B cell (primary cell): ENCODE measurements around the gene IKZF3. TPM values are rescaled to one million over a fixed set of nuclear protein-coding genes. Genes with fewer than 3 reads are reported as not detected.

ENCODE experiments used
- ATAC-seq: fragments of 200-7000 bp; cut with Tn5 transposase; one replicate; pipeline ENCODE4 v1.10.0; 2021; ENCODE audit warnings: low read depth, mild to moderate bottlenecking, moderate number of reproducible peaks, moderate library complexity
- CTCF ChIA-PET: fragments of 350-600 bp; sonication (Branson Sonifier 250); formaldehyde crosslinking; loops from one replicate; lab custom pipeline; 2021; ENCODE audit warnings: antibody characterized with exemption, inconsistent platforms; lab: Charles Lee
- POLR2A ChIA-PET: fragments of 350-600 bp; sonication (Branson Sonifier 250); formaldehyde crosslinking; loops from one replicate; lab custom pipeline; 2021; ENCODE audit warnings: antibody characterized with exemption; lab: Charles Lee
- DNase-seq: peaks from one replicate; pipeline ENCODE4 v3.0.0; 2013
- H2AFZ ChIP-seq: 2 replicates; pipeline ENCODE4 v1.6.1; 2012; ENCODE audit warnings: mild to moderate bottlenecking, low read depth, low read length; ENCODE audit not compliant: insufficient read depth, poor library complexity, severe bottlenecking
- H3K27ac ChIP-seq, 2 donors: 1 replicate in 1 of 2; 2 replicates in 1 of 2; pipeline ENCODE4 v1.5.1; 2012 to 2013; ENCODE audit warnings: low read length in 2 of 2, mild to moderate bottlenecking in 2 of 2, moderate library complexity in 1 of 2
- H3K27me3 ChIP-seq, 4 experiments: fragments of 200-600 bp in 1 of 4; sonication (generic) in 1 of 4; replicated peaks in 1 of 4; 1 replicate in 2 of 4; 2 replicates in 2 of 4; pipeline versions ENCODE4 v1.6.1 to v1.7.0; 2013 to 2016; ENCODE audit warnings: low read length in 3 of 4, mild to moderate bottlenecking in 2 of 4, mixed read lengths in 1 of 4, moderate library complexity in 1 of 4; ENCODE audit not compliant: insufficient read depth in 4 of 4, control insufficient read depth in 3 of 4; ENCODE audit errors: control extremely low read depth in 1 of 4
- H3K36me3 ChIP-seq, 2 experiments: replicated peaks in 1 of 2; 1 replicate in 1 of 2; 2 replicates in 1 of 2; pipeline versions ENCODE4 v1.6.1 to v1.7.1; 2013; ENCODE audit warnings: low read length in 1 of 2; ENCODE audit not compliant: insufficient read depth in 2 of 2, control insufficient read depth in 1 of 2; ENCODE audit errors: control extremely low read depth in 1 of 2, extremely low read depth in 1 of 2
- H3K4me1 ChIP-seq, 2 donors: fragments of 200-600 bp in 1 of 2; sonication (generic) in 1 of 2; 1 replicate in 1 of 2; 2 replicates in 1 of 2; pipeline versions ENCODE4 v1.5.1 to v1.6.1; 2013 to 2017; ENCODE audit warnings: low read length in 2 of 2; ENCODE audit not compliant: control insufficient read depth in 2 of 2, insufficient read depth in 2 of 2
- H3K4me2 ChIP-seq: replicated peaks from 2 replicates; pipeline ENCODE3; 2012; ENCODE audit warnings: mild to moderate bottlenecking, low read depth, low read length; ENCODE audit not compliant: poor library complexity, severe bottlenecking
- H3K4me3 ChIP-seq, 5 experiments: fragments of 200-600 bp in 1 of 5; sonication (generic) in 1 of 5; 1 replicate in 3 of 5; 2 replicates in 2 of 5; pipeline versions ENCODE4 v1.5.1 to v1.7.0; 2011 to 2016; ENCODE audit warnings: low read length in 4 of 5, mild to moderate bottlenecking in 4 of 5, low read depth in 2 of 5, control low read depth in 1 of 5, moderate library complexity in 1 of 5; ENCODE audit not compliant: insufficient read depth in 1 of 5; ENCODE audit errors: control extremely low read depth in 1 of 5, extremely low read depth in 1 of 5
- H3K79me2 ChIP-seq: fragments of 200-600 bp; sonication (generic); one replicate; pipeline ENCODE4 v1.6.0; 2016; ENCODE audit warnings: low read length; ENCODE audit not compliant: control insufficient read depth, insufficient read depth
- H3K9ac ChIP-seq: fragments of 200-600 bp; sonication (generic); 2 replicates; pipeline ENCODE4 v1.6.1; 2017; ENCODE audit warnings: mild to moderate bottlenecking, low read length, moderate library complexity
- H3K9me3 ChIP-seq, 3 donors: one replicate each; pipeline versions ENCODE4 v1.6.1 to v1.7.1; 2013; ENCODE audit warnings: low read length in 2 of 3; ENCODE audit not compliant: control insufficient read depth in 2 of 3, insufficient read depth in 1 of 3; ENCODE audit errors: control extremely low read depth in 1 of 3
- H4K20me1 ChIP-seq: 2 replicates; pipeline ENCODE4 v1.6.0; 2012; ENCODE audit warnings: mild to moderate bottlenecking, low read length; ENCODE audit not compliant: insufficient read depth, control insufficient read depth, poor library complexity, severe bottlenecking
- H3K27ac Mint-ChIP-seq: one replicate; pipeline ENCODE4 v1.8.0; 2021; ENCODE audit warnings: mixed read lengths
- H3K27me3 Mint-ChIP-seq: one replicate; pipeline ENCODE4 v1.8.0; 2021; ENCODE audit warnings: mixed read lengths
- H3K4me1 Mint-ChIP-seq: one replicate; pipeline ENCODE4 v1.8.0; 2021; ENCODE audit warnings: mixed read lengths
- H3K4me3 Mint-ChIP-seq: one replicate; pipeline ENCODE4 v1.8.0; 2021; ENCODE audit warnings: mixed read lengths
- H3K9me3 Mint-ChIP-seq: one replicate; pipeline ENCODE4 v1.8.0; 2022; ENCODE audit warnings: mixed read lengths; ENCODE audit not compliant: insufficient read depth
- CTCF ChIP-seq: fragments of 200-600 bp; IDR thresholded peaks from one replicate; pipeline ENCODE4 v1.8.0; 2022; ENCODE audit warnings: antibody characterized with exemption, mild to moderate bottlenecking
- EZH2 ChIP-seq: IDR thresholded peaks from 2 replicates; pipeline ENCODE4 v1.6.1; 2012; ENCODE audit warnings: borderline replicate concordance, low read depth, mild to moderate bottlenecking, moderate library complexity, low read length; ENCODE audit not compliant: insufficient read depth, poor library complexity, severe bottlenecking
- WGBS: methylation state at CpG from one replicate; pipeline ENCODE4 v1.1.5; 2013; ENCODE audit warnings: missing lambda C conversion rate; ENCODE audit not compliant: insufficient coverage; 5-methylcytosine and 5-hydroxymethylcytosine counted together
- intact Hi-C: fragments of 100-400 bp; cut with micrococcal nuclease; formaldehyde crosslinking; loops from one replicate; pipeline ENCODE4 v1.10.0; 2022
- polyA plus RNA-seq: library from polyadenylated mRNA; depleted of rRNA; stranded (reverse); fragments of >200 nt; gene quantifications from 2 replicates; pipeline ENCODE4 v1.2.3, GENCODE V29; 2012
- total RNA-seq, 2 donors: library from RNA; stranded (reverse); fragments of 120-200 nt in 1 of 2; gene quantifications; 1 replicate in 1 of 2; 2 replicates in 1 of 2; pipeline versions ENCODE4 v1.2.3 to v1.2.4, GENCODE V29; 2013 to 2022

The IKZF3 gene
- total and polyA plus RNA-seq, 2 donors (not counting 1 experiment from before 2014, with no cell fraction given) = 63.0 to 178 TPM

- Mint-ChIP-seq H3K9me3 (peaks cover 2% of the 10 kb centered on the region), H3K4me1 (peaks cover 77% of the 10 kb centered on the region), H3K4me3 (peak overlapping the region; percentile 84), H3K27me3 (no peaks in the 10 kb centered on the region), H3K27ac (peak overlapping the region; percentile 97)
- no peaks in the 10 kb centered on the region for H3K27me3 ChIP-seq
- TF ChIP-seq EZH2 = no peak
- no peak for TF ChIP-seq CTCF
- DNase-seq = no peak
- H3K4me2 ChIP-seq = peak overlapping the region; percentile 89
- peak overlapping the region in 3 of 5 experiments; percentile 18 to 63 (median 56) for H3K4me3 ChIP-seq
- ATAC-seq = no peak
- H2AFZ ChIP-seq = no peak overlapping the region
- H3K36me3 ChIP-seq = peaks cover 0 to 9% of the 10 kb centered on the region in 2 experiments
- POLR2A ChIA-PET = interaction anchor here (0.7 to 3.1 kb wide), 18 partner anchors 8 to 224 kb away, joined by 3 to 58 read pairs (median 6); partner anchors contain the start of genes IKZF3, MIEN1, PGAP3 and PSMD3
- H3K9me3 ChIP-seq = peaks cover 0 to 5% (median 0%) of the 10 kb centered on the region in 3 donors
- no peaks in the 10 kb centered on the region for H4K20me1 ChIP-seq
- intact Hi-C loops = loop anchor here (1.0 to 10.0 kb wide), 5 partner anchors 14 to 168 kb away; partner anchors contain the start of genes LRRC3C and ORMDL3
- peak overlapping the region; percentile 100 for H3K27ac ChIP-seq
- WGBS = 11% methylated on average over 2 of the region's 7 CpGs
- H3K4me1 ChIP-seq = peaks cover 70 to 79% of the 10 kb centered on the region in 2 donors
- peaks cover 34% of the 10 kb centered on the region for H3K79me2 ChIP-seq
- CTCF ChIA-PET = interaction anchor here (0.8 to 3.6 kb wide), 17 partner anchors 8 to 135 kb away, joined by 3 to 32 read pairs (median 10); partner anchors contain the start of genes IKZF3 and MIEN1
- H3K9ac ChIP-seq = peak overlapping the region; percentile 53
These were observed 107.6 kb downstream of the IKZF3 start for GRCh38 chr17:39756380-39757079.
